NCI-H510A treated with DMSO at 0.1 percent for 48 hours (cell line): ENCODE data around the gene RRP12.

Experiments used
- DNase-seq: peaks from one replicate; lab custom pipeline; 2025; lab: John Stamatoyannopoulos, UW

Gene RRP12

GRCh38 chr10:97335188-97335619, 65.9 kb downstream of the RRP12 start:
- no peak for DNase-seq

DNA sequence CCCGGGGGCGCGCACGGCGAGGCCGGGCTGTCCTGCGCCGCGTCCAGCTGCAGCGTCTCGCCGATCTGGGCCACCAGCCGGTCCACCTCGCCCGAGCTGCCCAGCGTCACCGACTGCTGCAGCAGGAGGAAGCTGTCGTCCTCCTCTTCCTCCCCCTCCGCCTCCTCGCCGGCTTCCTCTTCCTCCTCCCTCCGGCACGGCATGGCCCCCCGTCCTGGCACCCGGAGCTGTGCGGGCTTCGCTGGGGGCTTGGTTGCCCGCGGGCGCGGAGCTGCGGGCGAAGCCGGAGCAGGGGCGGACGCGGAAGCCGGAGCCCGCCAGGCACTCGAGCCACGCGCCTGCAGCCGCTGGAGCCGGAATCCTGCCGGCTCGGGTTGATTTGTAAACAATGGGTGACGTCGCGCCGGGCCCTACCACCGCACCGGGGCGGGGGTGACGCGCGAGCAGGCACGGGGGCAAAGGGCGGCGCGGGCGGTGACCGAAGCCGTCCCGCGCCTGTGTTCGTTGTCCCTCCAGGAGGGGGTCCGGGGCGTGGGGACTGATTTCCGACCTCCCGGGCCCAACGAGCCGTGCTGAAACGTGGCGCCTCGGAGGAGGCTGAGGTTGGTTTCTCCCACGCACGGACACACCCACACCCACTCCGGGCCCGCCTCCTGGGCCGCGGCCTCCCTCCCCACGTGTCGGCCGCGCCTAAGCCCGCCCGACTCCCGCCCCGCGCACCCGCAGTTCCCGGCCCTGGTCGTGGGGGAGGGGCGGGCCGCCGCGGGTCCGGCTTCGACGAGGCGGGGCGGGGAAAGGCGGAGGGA, 66.6 kb downstream of the RRP12 start, which contains the start of gene FRAT2:
FRAT2 (minus strand) TSS at position 360 of the 806 bp plus-strand sequence; CDS start at position 203, 157 bp downstream.
- peak; percentile 90 for DNase-seq

- DNase-seq = peak; percentile 15
Observed at GRCh38 chr10:97333601-97334369, 67.4 kb downstream of the RRP12 start.

DNA sequence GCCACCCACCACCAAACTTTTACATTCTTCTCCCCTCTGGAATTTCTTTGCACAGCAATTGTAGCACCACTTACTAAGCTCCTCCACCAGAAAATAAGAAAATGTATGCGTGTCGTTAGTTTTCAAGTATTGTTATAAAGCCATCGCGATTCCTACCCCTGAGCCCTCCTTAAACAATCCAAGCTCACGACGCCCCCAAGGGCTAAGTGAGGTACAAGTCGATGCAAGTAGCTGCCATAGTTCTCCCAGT, 67.9 kb downstream of the RRP12 start:
- DNase-seq = no peak

DNA sequence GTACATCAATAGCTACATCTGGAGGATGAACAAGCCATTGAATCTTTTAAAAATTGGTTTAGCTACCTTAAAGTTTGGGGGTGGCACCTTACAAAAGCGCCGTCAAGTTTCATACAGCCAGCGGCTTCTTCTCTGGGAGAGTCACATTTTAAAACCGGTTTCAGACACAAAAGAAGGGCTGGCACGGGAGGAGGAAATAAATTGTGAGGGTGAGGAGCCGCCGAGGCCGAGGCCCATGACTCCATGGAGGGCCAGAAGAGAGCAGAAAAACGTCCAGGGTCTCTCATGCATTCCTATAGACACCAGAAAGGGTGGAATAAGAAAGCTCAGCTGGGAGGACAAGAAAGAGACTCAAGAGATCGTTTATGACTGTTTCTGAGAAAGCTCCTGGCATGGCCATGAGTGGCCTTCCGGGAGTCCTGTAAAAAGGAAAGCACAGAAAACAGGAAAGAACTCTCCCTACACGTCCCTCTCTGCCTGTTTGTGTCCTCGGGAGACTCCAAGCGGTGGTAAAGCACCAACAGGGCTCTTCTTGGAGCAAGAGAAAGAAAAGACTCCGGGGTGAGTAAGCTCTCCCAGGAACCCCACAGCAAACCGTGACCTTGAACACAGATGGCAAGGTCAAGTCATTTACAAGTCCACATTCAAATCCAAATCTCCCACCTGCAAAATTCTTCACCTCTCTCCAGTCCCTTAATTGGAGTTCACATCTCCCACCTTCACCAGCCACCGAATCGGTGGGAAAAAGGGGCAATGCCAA, 68.4 kb downstream of the RRP12 start:
- peak; percentile 44 for DNase-seq

GRCh38 chr10:97331153-97331703, 69.9 kb downstream of the RRP12 start:
- DNase-seq = no peak

DNA sequence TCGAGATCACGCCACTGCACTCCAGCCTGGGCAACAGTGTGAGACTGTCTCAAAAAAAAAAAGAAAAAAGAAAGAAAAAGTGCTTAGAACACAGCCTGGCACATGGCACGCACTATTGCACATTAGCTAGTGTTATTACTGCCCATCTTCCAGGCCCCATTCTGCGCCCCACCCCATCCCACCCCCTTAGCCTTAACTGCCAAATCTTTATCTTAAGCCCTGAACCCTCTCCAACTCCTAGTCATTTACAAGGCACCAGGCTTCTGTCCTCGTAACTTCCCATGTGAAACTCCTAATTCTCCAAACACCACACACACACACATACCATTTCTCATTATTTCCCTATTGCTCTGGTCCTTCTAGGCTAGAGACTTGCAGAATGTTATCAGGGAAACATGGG, 71.4 kb downstream of the RRP12 start:
- no peak for DNase-seq

- DNase-seq = no peak
Observed at GRCh38 chr10:97328646-97329453, 72.3 kb downstream of the RRP12 start.

DNA sequence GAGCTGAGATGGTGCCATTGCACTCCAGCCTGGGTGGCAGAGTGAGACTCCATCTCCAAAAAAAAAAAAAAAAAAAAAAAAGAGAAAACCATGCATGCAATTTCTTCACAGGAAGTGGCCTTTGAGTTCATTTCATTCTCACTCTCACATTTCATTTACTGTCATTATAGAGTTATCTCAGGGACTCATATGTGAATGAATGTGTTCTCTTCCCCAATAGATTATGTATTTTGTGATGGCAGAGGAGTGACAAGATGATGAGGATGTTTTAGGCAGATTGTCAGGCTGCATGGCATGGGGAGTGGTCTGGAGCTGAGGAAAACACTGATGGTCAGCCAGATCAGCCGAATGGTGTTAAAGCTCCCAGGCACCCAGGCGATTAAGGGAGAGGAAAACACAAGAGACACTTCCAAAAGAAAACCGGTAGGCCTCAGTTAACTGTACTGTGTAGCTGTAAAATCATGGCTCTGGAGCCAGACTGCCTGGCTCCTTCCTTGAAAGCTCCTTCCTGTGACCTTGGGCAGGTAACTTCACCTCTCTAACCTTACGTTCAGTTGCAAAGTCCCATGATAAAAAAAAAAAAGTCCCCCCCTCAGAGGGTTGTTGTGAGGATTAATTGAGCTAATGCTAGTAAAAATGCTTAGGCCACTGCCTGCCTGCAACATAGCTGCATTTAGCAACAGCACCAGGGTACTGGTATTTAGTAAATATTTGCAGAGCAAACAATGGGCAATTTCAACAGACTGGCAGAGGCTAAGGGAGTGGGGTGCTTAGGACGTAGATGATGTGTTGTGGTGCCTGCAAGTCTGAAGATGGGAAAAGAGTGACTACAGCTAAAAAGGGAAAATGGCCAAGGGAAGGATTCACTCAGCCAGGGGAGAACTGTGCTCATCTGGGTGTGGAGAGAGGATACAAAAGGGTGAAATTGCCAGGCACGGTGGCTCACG, 73.5 kb downstream of the RRP12 start:
- DNase-seq = peak; percentile 46

DNA sequence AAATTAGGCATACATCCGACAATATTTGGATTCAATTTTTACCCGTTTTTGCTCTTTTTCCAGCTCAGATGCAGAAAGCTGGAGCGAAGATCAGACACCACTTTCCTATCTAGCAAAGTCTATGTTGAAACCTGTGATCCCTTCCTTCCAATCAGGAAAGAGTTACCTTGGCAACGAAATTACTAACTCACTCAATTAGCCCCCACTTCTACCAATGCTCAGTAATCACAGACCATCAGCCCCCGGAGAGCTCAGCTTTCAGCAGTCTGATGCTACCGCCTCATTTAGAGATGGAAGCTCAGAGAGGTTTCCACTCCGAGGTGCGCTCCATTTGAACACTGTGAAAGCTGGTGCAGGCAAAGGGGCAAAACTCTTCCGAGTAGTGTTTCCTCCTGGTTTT, 75.4 kb downstream of the RRP12 start:
- DNase-seq = no peak

GRCh38 chr10:97323501-97323900, 77.6 kb downstream of the RRP12 start:
- DNase-seq = no peak

DNA sequence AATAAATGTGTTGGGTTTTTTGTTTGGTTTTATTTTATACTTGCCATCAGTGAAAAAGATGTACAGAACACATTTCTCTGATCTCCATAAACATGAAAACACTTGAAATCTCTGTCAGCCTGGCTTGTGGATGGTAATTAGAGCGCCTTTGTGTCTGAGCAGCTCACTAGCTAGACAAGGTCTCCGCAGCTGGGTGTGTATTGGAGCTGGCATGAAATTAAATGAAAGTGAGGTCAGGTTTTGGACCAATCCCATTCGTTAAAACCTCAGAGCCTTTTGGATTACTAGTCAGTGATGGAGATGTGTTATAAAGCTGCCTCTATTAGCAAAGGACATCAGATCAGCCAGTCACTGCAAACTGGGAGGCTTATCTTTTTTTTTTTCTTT, 79.3 kb downstream of the RRP12 start:
- DNase-seq = peak; percentile 76

- peak; percentile 84 for DNase-seq
Observed at GRCh38 chr10:97321032-97321803, 79.9 kb downstream of the RRP12 start.

DNA sequence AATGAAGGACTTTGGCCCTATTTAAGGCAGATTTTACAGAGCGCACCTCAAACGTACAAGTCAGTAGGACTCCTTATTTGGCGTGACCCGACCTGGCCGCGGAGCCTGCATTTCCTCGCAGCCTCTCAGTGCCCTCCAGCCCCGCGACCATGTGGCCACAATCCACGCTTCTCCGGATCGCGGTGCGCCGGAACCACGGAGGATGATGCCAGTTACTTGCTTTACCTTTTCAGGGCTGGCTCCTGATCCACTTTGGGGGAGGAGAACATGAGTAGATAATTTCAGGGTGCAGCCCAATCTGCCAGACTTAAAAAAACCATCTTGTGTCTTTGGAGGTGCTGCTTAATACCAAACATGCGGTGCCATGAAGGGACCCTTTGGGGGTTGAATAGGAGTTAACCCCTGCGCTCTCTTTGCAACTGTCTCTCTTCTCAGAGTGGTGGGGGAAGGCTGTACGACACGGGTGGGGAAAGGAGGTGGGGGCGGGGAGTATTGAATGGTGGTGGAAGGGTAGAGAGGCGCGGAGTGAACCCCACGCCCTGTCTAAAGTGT, 80.6 kb downstream of the RRP12 start:
- DNase-seq = no peak

DNA sequence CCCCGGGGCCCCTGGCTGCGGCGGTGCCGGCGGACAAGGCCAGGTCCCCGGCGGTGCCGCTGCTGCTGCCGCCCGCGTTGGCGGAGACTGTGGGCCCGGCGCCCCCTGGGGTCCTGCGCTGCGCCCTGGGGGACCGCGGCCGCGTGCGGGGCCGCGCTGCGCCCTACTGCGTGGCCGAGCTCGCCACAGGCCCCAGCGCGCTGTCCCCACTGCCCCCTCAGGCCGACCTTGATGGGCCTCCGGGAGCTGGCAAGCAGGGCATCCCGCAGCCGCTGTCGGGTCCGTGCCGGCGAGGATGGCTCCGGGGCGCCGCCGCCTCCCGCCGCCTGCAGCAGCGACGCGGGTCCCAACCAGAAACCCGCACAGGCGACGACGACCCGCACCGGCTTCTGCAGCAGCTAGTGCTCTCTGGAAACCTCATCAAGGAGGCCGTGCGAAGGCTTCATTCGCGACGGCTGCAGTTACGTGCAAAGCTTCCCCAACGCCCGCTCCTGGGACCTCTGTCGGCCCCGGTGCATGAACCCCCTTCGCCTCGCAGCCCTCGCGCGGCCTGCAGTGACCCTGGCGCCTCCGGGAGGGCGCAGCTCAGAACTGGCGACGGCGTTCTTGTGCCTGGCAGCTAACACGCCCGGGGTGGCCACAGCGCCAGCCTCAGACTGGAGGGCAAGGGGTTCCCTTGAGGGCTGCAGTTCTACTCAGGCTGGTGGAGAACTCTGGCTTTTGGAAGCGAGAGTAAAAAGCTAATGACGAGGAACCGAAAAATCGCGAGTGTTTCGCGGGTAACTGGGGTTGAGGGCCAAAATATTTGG, 81.3 kb downstream of the RRP12 start:
- peak; percentile 27 for DNase-seq

DNA sequence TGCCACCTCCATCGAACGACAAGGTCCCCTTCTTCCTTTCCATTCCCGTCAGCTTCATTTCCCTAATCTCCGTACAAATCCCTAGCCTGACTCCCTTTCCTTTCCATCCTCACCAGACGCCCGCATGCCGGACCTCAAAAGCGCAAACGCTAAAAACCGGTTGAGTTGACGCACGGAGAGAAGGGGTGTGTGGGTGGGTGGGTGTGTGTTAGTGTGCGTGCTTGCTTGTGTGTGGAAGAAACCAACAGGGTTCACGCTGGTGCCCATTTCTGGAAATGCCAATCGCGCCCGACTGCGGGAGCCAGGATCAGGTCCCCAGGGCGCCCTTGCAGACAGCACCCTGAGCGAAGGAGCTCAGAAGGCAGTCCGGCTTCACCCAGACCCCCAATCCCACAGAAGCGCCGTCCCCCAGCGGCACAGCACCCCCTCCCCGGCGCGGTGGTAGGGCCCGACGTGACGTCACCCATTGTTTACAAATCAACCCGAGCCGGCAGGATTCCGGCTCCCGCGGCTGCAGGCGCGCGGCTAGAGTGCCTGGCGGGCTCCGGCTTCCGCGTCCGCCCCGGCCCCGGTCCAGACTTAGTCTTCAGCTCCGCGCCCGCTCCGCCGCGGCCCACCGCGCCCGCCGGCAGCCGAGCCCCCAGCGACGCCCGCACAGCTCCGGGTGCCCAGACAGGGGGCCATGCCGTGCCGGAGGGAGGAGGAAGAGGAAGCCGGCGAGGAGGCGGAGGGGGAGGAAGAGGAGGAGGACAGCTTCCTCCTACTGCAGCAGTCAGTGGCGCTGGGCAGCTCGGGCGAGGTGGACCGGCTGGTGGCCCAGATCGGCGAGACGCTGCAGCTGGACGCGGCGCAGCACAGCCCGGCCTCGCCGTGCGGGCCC, 82.1 kb downstream of the RRP12 start, which contains the start of gene FRAT1:
FRAT1 (plus strand) TSS at position 500 of the 880 bp plus-strand sequence; CDS start at position 683, 183 bp downstream.
- peak; percentile 86 for DNase-seq

- no peak for DNase-seq
Observed at GRCh38 chr10:97314671-97315070, 86.5 kb downstream of the RRP12 start.
